ENCODE data around the gene SAG.

DNA sequence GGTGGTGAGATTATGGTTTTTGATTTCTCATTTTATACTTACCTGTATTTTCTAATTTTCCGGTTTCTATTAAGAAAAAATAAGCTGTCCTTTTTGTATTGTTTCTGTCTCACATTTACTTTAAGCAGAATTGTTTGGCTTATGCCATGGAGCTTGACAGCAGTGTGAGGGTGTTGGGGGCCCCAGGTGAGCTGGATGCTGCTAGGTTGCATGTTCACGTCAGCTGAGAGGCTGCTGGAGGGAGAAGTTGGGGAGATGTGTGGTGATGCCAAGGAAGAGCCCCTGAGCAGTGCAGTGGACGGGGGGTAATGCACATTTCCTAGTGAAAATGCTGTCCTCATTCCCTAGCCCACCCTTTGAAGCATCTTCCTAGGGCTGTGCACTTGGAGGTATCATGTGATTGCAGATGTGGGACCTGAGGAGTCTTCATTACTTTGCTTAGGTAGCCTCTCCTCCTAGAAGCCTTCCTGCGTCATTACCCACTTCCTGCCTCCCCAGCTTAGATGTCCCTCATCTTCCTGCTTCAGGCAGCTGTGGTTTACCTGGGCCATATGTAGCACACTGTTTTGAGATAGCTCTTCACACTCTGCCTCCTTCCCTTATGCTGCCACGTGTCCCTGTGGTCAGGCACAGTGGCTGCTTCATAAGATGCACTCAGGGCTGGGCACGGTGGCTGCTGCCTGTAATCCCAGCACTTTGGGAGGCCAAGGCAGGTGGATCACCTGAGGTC, 39.9 kb upstream of the SAG start:
- TF ChIP-seq CTCF (IDR thresholded peaks at IDR 0.05 in 4 of 5, conservative IDR thresholded peaks at IDR 0.05 in 1 of 5) (no peak), POLR2A (IDR thresholded peaks at IDR 0.05) (no peak)

All from gastrocnemius medialis (tissue), 4 donors.